Measurements from ENCODE around the gene TPRN. TPM values are rescaled to one million over a fixed set of nuclear protein-coding genes. Genes with fewer than 3 reads are reported as not detected.

Gene TPRN
- total and polyA plus RNA-seq, 2 donors = 2.7 to 6.2 TPM

DNA sequence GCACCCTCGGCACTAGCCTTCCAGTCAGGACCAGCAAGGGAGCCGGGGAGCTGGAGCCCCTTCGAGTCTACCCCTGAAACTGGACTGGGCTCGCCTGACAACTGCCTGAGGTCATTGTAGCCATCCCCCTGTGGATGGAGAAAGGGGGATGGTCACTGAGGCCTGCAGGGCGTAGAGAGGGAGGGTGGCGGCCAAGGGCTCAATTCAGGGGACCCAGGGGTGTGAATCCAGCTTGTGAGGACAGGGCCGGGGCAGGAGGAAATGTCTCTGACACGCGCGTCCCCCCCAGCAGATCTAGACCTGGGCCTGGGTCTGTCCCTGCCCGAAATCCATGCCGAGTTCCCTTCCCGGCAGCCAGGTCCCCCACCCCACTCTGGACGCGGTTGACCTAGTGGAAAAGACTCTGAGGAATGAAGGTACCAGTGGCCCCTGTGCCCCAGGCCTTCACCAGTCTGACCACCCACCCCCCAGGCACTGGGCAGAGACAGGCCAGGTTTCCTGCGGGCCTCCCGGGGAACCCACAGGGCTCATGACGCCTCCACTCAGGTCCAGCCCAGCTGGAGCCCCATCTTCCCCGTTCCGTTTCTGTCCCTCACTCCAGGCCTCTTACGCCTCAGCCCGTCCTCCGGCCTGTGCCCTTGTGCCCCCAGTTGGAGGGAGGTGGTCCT, 31.0 kb upstream of the TPRN start:
- peaks cover 6 to 85% of the 10 kb centered on the region in 2 donors for H3K27me3 ChIP-seq (ENCODE audit: control insufficient read depth in 2 of 2, insufficient read depth in 1 of 2, low read length in 1 of 2)

GRCh38 chr9:137230705-137231371, 30.3 kb upstream of the TPRN start, which contains the start of gene SLC34A3:
TSS of gene SLC34A3 (plus strand) at chr9:137230901. CDS start at chr9:137231703, 802 bp downstream.
- no peak for DNase-seq (ENCODE audit: low read depth in 6 of 9, low spot score in 9 of 9)
- Histone ChIP-seq H3K36me3 (ENCODE audit: control insufficient read depth in 2 of 2, insufficient read depth in 2 of 2, low read length in 1 of 2) (no peaks in the 10 kb centered on the region), H3K27ac (ENCODE audit: low read depth in 1 of 2, low read length in 1 of 2) (no peak within 1 kb of the TSS), H3K4me3 (ENCODE audit: low read length in 2 of 2) (no peak within 1 kb of the TSS), H3K27me3 (ENCODE audit: control insufficient read depth in 2 of 2, insufficient read depth in 1 of 2, low read length in 1 of 2) (peaks cover 6 to 88% of the 10 kb centered on the region in 2 donors), H3K4me1 (ENCODE audit: control insufficient read depth in 2 of 2, insufficient read depth in 2 of 2, low read length in 2 of 2) (peaks cover 0 to 6% of the 10 kb centered on the region in 2 donors), H3K9me3 (ENCODE audit: control insufficient read depth in 2 of 2, insufficient read depth in 1 of 2, low read length in 1 of 2) (no peaks in the 10 kb centered on the region)
- WGBS = 85% methylated on average over 14 of the region's 14 CpGs

More for the DNA sequence above, 31.0 kb upstream of the TPRN start:
- DNase-seq (ENCODE audit: low read depth in 6 of 9, low spot score in 9 of 9) = no peak
- Histone ChIP-seq H3K27ac (ENCODE audit: low read depth in 1 of 2, low read length in 1 of 2) (no peak overlapping the region), H3K36me3 (ENCODE audit: control insufficient read depth in 2 of 2, insufficient read depth in 2 of 2, low read length in 1 of 2) (no peaks in the 10 kb centered on the region), H3K9me3 (ENCODE audit: control insufficient read depth in 2 of 2, insufficient read depth in 1 of 2, low read length in 1 of 2) (no peaks in the 10 kb centered on the region), H3K4me3 (ENCODE audit: low read length in 2 of 2) (no peak overlapping the region), H3K4me1 (ENCODE audit: control insufficient read depth in 2 of 2, insufficient read depth in 2 of 2, low read length in 2 of 2) (peaks cover 6 to 13% of the 10 kb centered on the region in 2 donors)
- WGBS = 95% methylated on average over 23 of the region's 23 CpGs

DNA sequence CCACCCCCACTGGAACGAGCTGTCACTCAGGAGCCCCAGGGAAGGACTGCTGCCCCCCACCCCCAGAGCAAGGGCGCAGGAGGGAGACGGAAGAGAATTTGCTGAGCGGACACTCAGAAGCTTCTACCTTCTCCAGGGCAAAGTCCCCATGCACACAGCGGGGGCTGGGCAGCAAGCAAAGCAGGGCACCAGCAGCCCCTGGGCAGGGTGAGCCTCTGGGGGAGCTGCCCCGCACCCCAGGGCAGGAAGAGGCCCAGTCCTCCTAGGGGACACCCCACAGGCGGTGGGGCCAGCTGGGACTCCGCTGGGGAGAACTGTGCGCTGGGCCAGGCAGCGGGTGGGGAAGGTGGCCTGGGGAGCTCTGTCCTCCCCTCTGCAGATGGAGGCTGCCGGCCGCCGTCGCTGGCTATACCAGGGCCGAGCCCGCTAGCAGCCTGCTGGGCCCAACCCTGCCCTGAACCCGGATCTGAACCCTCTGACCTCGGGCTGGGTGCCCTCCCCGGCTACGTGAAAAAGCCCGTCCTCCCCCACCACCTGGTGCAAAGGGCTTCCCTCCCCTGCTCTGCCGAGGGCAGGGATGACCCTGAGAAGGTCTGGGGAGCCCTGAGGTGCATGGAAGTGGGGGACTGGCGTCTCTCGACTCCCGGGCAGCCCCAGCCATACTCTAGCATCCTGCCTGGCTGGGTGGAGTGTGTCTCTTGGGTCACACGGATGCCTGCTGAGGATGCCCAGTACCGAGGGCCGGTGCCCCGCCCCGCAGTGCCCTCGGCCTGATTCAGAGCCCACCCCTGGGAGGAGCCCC, 29.6 kb upstream of the TPRN start:
- WGBS = 75% methylated on average over 31 of the region's 31 CpGs
- H3K4me3 ChIP-seq (ENCODE audit: low read length in 2 of 2) = no peak overlapping the region
- no peak for DNase-seq (ENCODE audit: low read depth in 6 of 9, low spot score in 9 of 9)
- H3K9me3 ChIP-seq (ENCODE audit: control insufficient read depth in 2 of 2, insufficient read depth in 1 of 2, low read length in 1 of 2) = no peaks in the 10 kb centered on the region
- peaks cover 0 to 6% of the 10 kb centered on the region in 2 donors for H3K4me1 ChIP-seq (ENCODE audit: control insufficient read depth in 2 of 2, insufficient read depth in 2 of 2, low read length in 2 of 2)
- no peaks in the 10 kb centered on the region for H3K36me3 ChIP-seq (ENCODE audit: control insufficient read depth in 2 of 2, insufficient read depth in 2 of 2, low read length in 1 of 2)
- no peak overlapping the region for H3K27ac ChIP-seq (ENCODE audit: low read depth in 1 of 2, low read length in 1 of 2)
- H3K27me3 ChIP-seq (ENCODE audit: control insufficient read depth in 2 of 2, insufficient read depth in 1 of 2, low read length in 1 of 2) = peaks cover 6 to 87% of the 10 kb centered on the region in 2 donors

- peaks cover under 1 to 6% of the 10 kb centered on the region in 2 donors for H3K4me1 ChIP-seq (ENCODE audit: control insufficient read depth in 2 of 2, insufficient read depth in 2 of 2, low read length in 2 of 2)
- H3K36me3 ChIP-seq (ENCODE audit: control insufficient read depth in 2 of 2, insufficient read depth in 2 of 2, low read length in 1 of 2) = no peaks in the 10 kb centered on the region
- H3K27me3 ChIP-seq (ENCODE audit: control insufficient read depth in 2 of 2, insufficient read depth in 1 of 2, low read length in 1 of 2) = peaks cover 6 to 79% of the 10 kb centered on the region in 2 donors
- WGBS = 85% methylated on average over 27 of the region's 27 CpGs
- DNase-seq (ENCODE audit: low read depth in 6 of 9, low spot score in 9 of 9) = no peak
- no peaks in the 10 kb centered on the region for H3K9me3 ChIP-seq (ENCODE audit: control insufficient read depth in 2 of 2, insufficient read depth in 1 of 2, low read length in 1 of 2)
- no peak overlapping the region for H3K4me3 ChIP-seq (ENCODE audit: low read length in 2 of 2)
- no peak overlapping the region for H3K27ac ChIP-seq (ENCODE audit: low read depth in 1 of 2, low read length in 1 of 2)
Measured at GRCh38 chr9:137228968-137229896, 28.7 kb upstream of the TPRN start.

- Histone ChIP-seq H3K27me3 (ENCODE audit: control insufficient read depth in 2 of 2, insufficient read depth in 1 of 2, low read length in 1 of 2) (peaks cover 6 to 76% of the 10 kb centered on the region in 2 donors), H3K9me3 (ENCODE audit: control insufficient read depth in 2 of 2, insufficient read depth in 1 of 2, low read length in 1 of 2) (no peaks in the 10 kb centered on the region), H3K36me3 (ENCODE audit: control insufficient read depth in 2 of 2, insufficient read depth in 2 of 2, low read length in 1 of 2) (no peaks in the 10 kb centered on the region), H3K27ac (ENCODE audit: low read depth in 1 of 2, low read length in 1 of 2) (no peak overlapping the region), H3K4me1 (ENCODE audit: control insufficient read depth in 2 of 2, insufficient read depth in 2 of 2, low read length in 2 of 2) (peaks cover 4 to 13% of the 10 kb centered on the region in 2 donors), H3K4me3 (ENCODE audit: low read length in 2 of 2) (no peak overlapping the region)
- DNase-seq (ENCODE audit: low read depth in 6 of 9, low spot score in 9 of 9) = no peak
- 80% methylated on average over 29 of the region's 29 CpGs for WGBS
Measured at GRCh38 chr9:137228506-137228967, 28.0 kb upstream of the TPRN start.

DNA sequence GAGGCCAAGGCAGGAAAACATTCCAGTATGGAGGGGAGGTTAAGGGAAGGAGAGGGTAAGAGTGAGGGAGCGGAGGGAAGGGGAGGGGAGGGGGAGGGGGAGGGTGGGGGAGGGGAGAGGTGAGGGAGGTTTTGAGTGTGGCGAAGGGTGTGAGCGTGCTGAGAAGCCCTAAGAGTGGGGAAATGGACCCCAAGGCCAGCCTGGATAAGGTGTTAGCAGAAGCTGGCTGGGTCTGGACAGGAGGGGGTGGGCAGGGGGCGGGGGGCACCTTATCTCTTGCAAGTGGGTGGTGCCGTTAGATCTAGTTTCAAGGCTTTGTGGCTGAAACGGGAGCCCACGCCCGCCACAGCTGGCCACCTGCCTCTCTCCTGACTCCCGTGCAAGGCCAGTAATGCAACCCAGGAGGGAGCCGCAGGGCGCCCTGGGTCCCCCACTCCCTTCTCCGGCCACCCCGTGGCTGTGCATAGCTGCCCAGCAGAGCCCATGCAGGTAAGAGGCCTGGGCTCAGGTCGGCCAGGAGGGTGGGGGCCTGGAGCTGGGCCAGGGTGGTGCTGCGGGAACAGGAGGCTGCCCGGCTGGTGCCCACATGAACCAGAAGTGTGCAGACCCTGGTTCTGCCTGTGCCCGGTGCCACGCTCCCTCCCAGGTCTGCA, 27.4 kb upstream of the TPRN start:
- H3K4me1 ChIP-seq (ENCODE audit: control insufficient read depth in 2 of 2, insufficient read depth in 2 of 2, low read length in 2 of 2) = peaks cover 4 to 15% of the 10 kb centered on the region in 2 donors
- H3K36me3 ChIP-seq (ENCODE audit: control insufficient read depth in 2 of 2, insufficient read depth in 2 of 2, low read length in 1 of 2) = no peaks in the 10 kb centered on the region
- DNase-seq (ENCODE audit: low read depth in 6 of 9, low spot score in 9 of 9) = no peak
- no peak overlapping the region for H3K4me3 ChIP-seq (ENCODE audit: low read length in 2 of 2)
- 55% methylated on average over 18 of the region's 18 CpGs for WGBS
- no peak overlapping the region for H3K27ac ChIP-seq (ENCODE audit: low read depth in 1 of 2, low read length in 1 of 2)
- no peaks in the 10 kb centered on the region for H3K9me3 ChIP-seq (ENCODE audit: control insufficient read depth in 2 of 2, insufficient read depth in 1 of 2, low read length in 1 of 2)
- peaks cover 6 to 72% of the 10 kb centered on the region in 2 donors for H3K27me3 ChIP-seq (ENCODE audit: control insufficient read depth in 2 of 2, insufficient read depth in 1 of 2, low read length in 1 of 2)

DNA sequence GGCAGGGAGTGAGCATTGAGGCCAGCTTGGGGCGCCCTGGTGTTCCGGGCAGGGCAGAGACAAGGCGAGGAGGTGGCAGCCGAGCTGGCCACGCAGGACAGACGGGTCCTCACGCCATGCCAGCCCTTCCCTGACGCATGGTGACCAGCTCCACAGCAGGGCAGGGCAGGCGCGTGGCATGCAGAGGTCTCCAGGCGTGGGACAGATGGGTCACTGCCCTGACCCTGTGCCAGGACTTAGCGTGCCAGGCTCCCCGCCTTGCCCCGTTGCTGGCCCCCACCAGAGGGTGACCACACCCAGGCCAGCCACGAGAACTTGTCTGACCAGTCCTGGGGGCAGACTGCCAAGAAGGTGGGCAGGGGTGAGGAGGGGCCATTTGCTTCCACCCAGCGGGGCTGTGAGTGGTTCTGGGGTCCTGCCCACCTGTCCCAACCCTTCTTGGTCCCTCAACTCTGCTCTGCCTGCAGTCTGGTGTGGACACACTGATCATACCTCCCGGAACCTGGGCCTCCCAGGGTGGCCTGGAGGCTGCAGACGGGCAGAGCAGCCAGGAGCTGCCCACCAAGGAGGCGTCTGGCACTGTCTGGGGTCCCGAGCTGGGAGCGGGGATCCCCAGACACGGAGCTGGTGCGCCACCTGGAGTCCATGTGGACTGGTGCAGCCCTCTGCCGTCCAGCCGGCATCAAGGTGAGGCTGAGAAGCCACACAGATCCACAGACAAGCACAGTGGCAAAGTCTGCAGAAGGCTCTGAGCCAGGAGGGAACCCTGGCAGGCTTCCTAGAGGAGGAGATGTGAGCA, 26.7 kb upstream of the TPRN start, which contains the start of gene RNF224:
TSS of gene RNF224 (plus strand) at position 449 of the 799 bp plus-strand sequence. CDS start 834 bp downstream, outside the sequence.
- Histone ChIP-seq H3K9me3 (ENCODE audit: control insufficient read depth in 2 of 2, insufficient read depth in 1 of 2, low read length in 1 of 2) (no peaks in the 10 kb centered on the region), H3K4me1 (ENCODE audit: control insufficient read depth in 2 of 2, insufficient read depth in 2 of 2, low read length in 2 of 2) (peaks cover 10 to 20% of the 10 kb centered on the region in 2 donors), H3K27me3 (ENCODE audit: control insufficient read depth in 2 of 2, insufficient read depth in 1 of 2, low read length in 1 of 2) (peaks cover 12 to 72% of the 10 kb centered on the region in 2 donors), H3K4me3 (ENCODE audit: low read length in 2 of 2) (no peak within 1 kb of the TSS), H3K27ac (ENCODE audit: low read depth in 1 of 2, low read length in 1 of 2) (no peak within 1 kb of the TSS), H3K36me3 (ENCODE audit: control insufficient read depth in 2 of 2, insufficient read depth in 2 of 2, low read length in 1 of 2) (no peaks in the 10 kb centered on the region)
- WGBS = 49% methylated on average over 25 of the region's 25 CpGs
- DNase-seq (ENCODE audit: low read depth in 6 of 9, low spot score in 9 of 9) = peak in 8 of 9 donors; percentile 46 to 86 (median 74)

Measured in thymus (tissue), 11 donors.